ENCODE measurements around the gene JPH3.
"Not testable (repeated sequence)": the region's sequence is repeated elsewhere in the genome, so short reads cannot be mapped to it uniquely, and the experiment has no call there.

JPH3 gene

GRCh38 chr16:87658564-87659225 lies 56.4 kb downstream of the JPH3 start:
- no peak for DNase-seq

- DNase-seq: peak; percentile 81
Observed at GRCh38 chr16:87661561-87661960, 59.3 kb downstream of the JPH3 start.

- no peak for DNase-seq
Observed at GRCh38 chr16:87662254-87663204, 60.2 kb downstream of the JPH3 start.

- no peak for DNase-seq
Observed at GRCh38 chr16:87664792-87665191, 62.5 kb downstream of the JPH3 start.

GRCh38 chr16:87665193-87665592 lies 62.9 kb downstream of the JPH3 start:
- no peak for DNase-seq

GRCh38 chr16:87666919-87667318 lies 64.6 kb downstream of the JPH3 start:
- no peak for DNase-seq

- DNase-seq: no peak
Observed at GRCh38 chr16:87667443-87667842, 65.1 kb downstream of the JPH3 start.

- no peak for DNase-seq
Observed at GRCh38 chr16:87667946-87668345, 65.6 kb downstream of the JPH3 start.

GRCh38 chr16:87669672-87670071 lies 67.4 kb downstream of the JPH3 start:
- DNase-seq: no peak

- no peak for DNase-seq
Observed at GRCh38 chr16:87671221-87671620, 68.9 kb downstream of the JPH3 start.

- no peak for DNase-seq
Observed at GRCh38 chr16:87671715-87672270, 69.5 kb downstream of the JPH3 start.

GRCh38 chr16:87674419-87674818 lies 72.1 kb downstream of the JPH3 start:
- no peak for DNase-seq

- DNase-seq: no peak
Observed at GRCh38 chr16:87675111-87675719, 72.9 kb downstream of the JPH3 start.

GRCh38 chr16:87677830-87678229 lies 75.5 kb downstream of the JPH3 start:
- DNase-seq: no peak

- no peak for DNase-seq
Observed at GRCh38 chr16:87678618-87679017, 76.3 kb downstream of the JPH3 start.

GRCh38 chr16:87679593-87680271 lies 77.4 kb downstream of the JPH3 start:
- DNase-seq: no peak

GRCh38 chr16:87680272-87680644 lies 78.0 kb downstream of the JPH3 start:
- DNase-seq: no peak

GRCh38 chr16:87681051-87681602 lies 78.8 kb downstream of the JPH3 start:
- not testable (repeated sequence) for DNase-seq

GRCh38 chr16:87681981-87682570 lies 79.8 kb downstream of the JPH3 start:
- peak; percentile 61 for DNase-seq

- DNase-seq: no peak
Observed at GRCh38 chr16:87682852-87683399, 80.6 kb downstream of the JPH3 start.

GRCh38 chr16:87684106-87684677 lies 81.9 kb downstream of the JPH3 start:
- DNase-seq: no peak

Measured in right forelimb (tissue), 1 donor.